HUES48 (cell line): Measurements from ENCODE around the gene CGB8.
A peak's percentile ranks its signal among the peaks of the same experiment; 100 is the strongest.
"Not testable (repeated sequence)": the region's sequence is repeated elsewhere in the genome, so short reads cannot be mapped to it uniquely, and the experiment has no call there.

ENCODE experiments used
- H3K27ac ChIP-seq: one replicate; pipeline ENCODE4 v1.7.0; 2013; ENCODE audit warnings: low read depth, low read length, inconsistent platforms
- H3K27me3 ChIP-seq: 2 replicates; pipeline ENCODE4 v1.6.1; 2013; ENCODE audit warnings: mild to moderate bottlenecking, low read length; ENCODE audit not compliant: control insufficient read depth, insufficient read depth
- H3K36me3 ChIP-seq: 2 replicates; pipeline ENCODE4 v1.6.1; 2013; ENCODE audit warnings: low read length; ENCODE audit not compliant: control insufficient read depth, insufficient read depth
- H3K4me1 ChIP-seq: 2 replicates; pipeline ENCODE4 v1.6.1; 2013; ENCODE audit warnings: mild to moderate bottlenecking, low read length; ENCODE audit not compliant: control insufficient read depth, insufficient read depth
- H3K4me3 ChIP-seq: 2 replicates; pipeline ENCODE4 v1.5.1; 2013; ENCODE audit warnings: mild to moderate bottlenecking, low read depth, low read length
- H3K9ac ChIP-seq: 2 replicates; pipeline ENCODE4 v1.6.1; 2013; ENCODE audit warnings: mild to moderate bottlenecking, low read depth, low read length, moderate library complexity
- H3K9me3 ChIP-seq: 2 replicates; pipeline ENCODE4 v1.6.1; 2013; ENCODE audit warnings: low read length; ENCODE audit not compliant: control insufficient read depth, insufficient read depth

Gene CGB8

DNA sequence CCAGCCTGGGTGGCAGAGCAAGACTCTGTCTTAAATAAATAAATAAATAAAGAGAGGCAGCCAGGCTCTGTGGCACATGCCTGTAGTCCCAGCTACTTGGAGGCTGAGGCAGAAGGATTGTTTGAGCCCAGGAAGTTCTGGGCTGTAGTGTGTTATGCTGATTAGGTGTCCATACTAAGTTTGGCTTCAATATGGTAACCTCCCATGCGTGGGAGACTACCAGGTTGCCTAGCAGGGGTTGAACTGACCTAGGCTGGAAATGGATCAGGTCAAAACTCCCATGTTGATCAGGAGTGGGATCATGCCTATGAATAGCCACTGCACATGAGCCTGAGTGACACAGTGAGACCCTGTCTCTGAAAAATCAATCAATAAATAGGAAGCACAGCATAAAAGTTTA is 32.4 kb upstream of the CGB8 start:
- no peaks in the 10 kb centered on the region; the same call in 1 of the 2 replicates for H3K36me3 ChIP-seq
- H3K4me1 ChIP-seq = peaks cover 1% of the 10 kb centered on the region; the same call in 1 of the 2 replicates
- no peak overlapping the region for H3K4me3 ChIP-seq
- no peaks in the 10 kb centered on the region for H3K9me3 ChIP-seq
- H3K9ac ChIP-seq = no peak overlapping the region
- no peaks in the 10 kb centered on the region for H3K27me3 ChIP-seq
- H3K27ac ChIP-seq = no peak overlapping the region

DNA sequence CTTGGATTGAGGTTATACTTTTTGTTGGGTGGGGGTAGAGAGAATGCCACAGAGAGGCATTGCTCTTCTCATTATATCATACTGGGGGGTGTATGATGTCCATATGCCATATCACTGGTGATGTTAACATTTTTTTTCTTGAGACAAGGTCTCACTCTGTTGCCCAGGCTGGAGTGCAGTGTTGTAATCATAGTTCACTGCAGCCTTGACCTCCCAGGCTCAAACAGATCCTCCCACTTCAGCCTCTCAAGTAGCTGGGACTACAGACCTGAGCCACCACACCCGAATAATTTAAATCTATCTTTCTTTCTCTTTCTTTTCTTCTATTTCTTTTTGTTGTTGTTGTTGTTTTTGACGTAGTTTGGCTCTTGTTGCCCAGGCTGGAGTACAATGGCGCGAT is 31.5 kb upstream of the CGB8 start:
- Histone ChIP-seq H3K27ac (no peak overlapping the region), H3K9me3 (no peaks in the 10 kb centered on the region), H3K4me3 (no peak overlapping the region), H3K27me3 (no peaks in the 10 kb centered on the region), H3K9ac (no peak overlapping the region), H3K36me3 (no peaks in the 10 kb centered on the region), H3K4me1 (no peaks in the 10 kb centered on the region)

DNA sequence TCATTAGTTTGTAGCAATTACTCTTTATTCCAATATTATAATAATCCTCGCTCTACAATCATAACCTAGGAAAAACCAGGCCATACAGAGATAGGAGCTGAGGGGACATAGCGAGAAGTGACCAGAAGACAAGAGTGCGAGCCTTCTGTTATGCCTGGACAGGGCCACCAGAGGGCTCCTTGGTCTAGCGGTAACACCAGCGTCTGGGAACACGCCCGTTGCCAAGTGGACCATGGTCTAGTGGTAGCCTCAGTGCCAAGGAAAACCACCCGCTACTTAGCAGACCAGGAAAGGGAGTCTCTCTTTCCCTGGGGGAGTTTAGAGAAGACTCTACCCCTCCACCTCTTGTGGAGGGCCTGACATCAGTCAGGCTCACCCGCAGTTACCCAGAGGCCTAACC is 26.0 kb upstream of the CGB8 start:
- not testable (repeated sequence) for H3K4me3 ChIP-seq, H3K4me1 ChIP-seq, H3K9ac ChIP-seq

DNA sequence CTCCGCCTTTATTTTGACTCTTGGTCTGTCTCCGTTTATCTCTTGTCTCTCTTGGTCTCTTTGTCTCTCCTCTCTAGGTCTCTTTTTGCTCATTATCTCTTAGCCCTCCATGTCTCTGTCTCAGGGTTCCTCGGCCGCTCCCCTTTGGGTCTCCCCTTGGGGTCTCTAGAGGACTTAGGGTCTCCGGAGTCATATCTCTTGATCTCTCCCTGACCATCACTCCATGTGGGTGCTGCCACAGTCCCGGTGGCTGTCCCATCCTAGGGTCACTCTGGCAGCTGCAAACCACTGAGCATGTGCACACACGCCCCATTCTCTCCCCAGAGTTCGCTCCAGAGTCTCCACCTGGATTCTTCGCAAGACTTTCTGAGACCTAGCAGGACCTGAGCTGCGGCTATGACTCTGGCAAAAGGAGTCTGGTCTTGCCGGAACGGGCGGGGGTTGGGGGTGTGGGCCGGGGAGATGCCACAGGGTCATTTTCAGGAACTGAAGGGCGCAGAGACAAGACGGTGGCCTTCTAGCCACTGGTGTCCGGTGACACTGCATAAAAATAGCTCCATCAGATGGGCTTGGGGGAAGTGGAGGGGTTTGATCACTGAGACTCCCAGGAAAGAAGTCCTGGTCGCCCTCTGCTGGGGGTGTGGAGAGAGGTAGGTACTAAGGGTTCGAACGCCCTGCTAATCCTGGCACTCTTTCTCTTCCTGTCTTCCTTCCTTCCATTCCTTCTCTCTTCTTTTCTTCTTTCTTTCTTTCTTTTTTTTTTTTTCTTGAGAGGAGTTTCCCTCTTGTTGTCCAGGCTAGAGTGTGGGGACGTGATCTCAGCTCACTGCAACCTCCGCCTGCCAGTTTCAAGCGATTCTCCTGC is 24.8 kb upstream of the CGB8 start:
- Histone ChIP-seq H3K4me3 (no peak overlapping the region), H3K27me3 (peaks cover 54% of the 10 kb centered on the region), H3K36me3 (no peaks in the 10 kb centered on the region), H3K9ac (no peak overlapping the region), H3K27ac (no peak overlapping the region), H3K9me3 (no peaks in the 10 kb centered on the region), H3K4me1 (no peaks in the 10 kb centered on the region)

More for the DNA sequence above, 26.0 kb upstream of the CGB8 start:
- not testable (repeated sequence) for H3K27ac ChIP-seq, H3K36me3 ChIP-seq, H3K9me3 ChIP-seq
- peaks cover 42% of the 10 kb centered on the region for H3K27me3 ChIP-seq

DNA sequence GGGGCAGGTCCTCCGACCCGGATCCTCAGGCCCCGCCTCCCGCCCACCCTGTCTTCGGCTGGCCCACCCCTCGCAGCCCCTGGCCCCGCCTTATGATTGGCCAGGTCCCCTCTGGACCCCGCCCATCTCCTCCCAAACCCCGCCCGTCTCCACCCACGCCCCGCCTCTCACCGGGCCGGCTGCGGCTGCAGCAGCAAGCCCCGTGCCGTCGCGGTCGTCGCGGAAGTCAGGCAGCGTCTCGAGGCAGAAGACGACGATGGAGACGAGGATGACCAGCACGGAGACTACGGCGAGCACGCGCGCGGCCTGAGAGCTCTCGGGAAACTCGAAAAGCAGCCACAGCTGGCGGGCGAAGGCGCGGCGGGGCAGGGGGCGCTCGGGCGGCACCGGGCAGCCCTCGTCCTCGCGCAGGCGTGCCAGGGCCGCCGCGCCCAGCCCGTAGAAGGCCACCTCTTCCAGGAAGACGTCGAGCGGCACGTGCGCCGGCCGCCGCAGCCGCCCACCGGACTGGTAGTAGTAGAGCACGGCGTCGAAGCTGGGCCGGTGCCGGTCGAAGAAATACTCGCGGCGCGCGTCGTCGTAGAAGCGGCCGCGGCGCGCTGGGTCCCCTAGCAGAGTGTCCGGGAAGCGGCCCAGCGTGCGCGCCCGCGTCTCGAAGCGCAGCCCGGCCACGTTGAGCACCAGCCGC is 23.1 kb upstream of the CGB8 start:
- no peaks in the 10 kb centered on the region for H3K9me3 ChIP-seq
- peak overlapping the region; percentile 43; the same call in 1 of the 2 replicates for H3K4me3 ChIP-seq
- no peaks in the 10 kb centered on the region for H3K4me1 ChIP-seq
- H3K27ac ChIP-seq = no peak overlapping the region
- H3K9ac ChIP-seq = no peak overlapping the region
- peaks cover 69% of the 10 kb centered on the region for H3K27me3 ChIP-seq
- H3K36me3 ChIP-seq = no peaks in the 10 kb centered on the region

DNA sequence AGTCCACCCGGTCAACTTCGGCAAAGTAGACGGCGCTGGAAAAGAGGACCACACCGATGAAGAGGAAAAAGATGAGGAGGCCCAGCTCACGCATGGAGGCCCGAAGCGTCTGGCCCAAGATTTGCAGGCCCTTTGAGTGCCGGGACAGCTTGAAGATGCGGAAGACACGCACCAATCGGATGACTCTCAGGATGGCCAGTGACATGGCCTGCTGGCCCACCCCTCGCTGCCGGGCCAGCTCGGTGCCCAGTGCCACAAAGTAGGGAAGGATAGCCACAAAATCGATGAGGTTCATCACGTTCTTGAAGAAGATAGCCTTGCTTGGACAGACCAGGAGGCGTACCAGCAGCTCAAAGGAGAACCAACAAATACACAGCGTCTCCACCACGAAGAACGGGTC is 21.5 kb upstream of the CGB8 start:
- no peaks in the 10 kb centered on the region for H3K36me3 ChIP-seq
- H3K9ac ChIP-seq = no peak overlapping the region
- no peak overlapping the region for H3K4me3 ChIP-seq
- H3K9me3 ChIP-seq = no peaks in the 10 kb centered on the region
- peaks cover 84% of the 10 kb centered on the region for H3K27me3 ChIP-seq
- H3K4me1 ChIP-seq = peaks cover 9% of the 10 kb centered on the region
- H3K27ac ChIP-seq = no peak overlapping the region

DNA sequence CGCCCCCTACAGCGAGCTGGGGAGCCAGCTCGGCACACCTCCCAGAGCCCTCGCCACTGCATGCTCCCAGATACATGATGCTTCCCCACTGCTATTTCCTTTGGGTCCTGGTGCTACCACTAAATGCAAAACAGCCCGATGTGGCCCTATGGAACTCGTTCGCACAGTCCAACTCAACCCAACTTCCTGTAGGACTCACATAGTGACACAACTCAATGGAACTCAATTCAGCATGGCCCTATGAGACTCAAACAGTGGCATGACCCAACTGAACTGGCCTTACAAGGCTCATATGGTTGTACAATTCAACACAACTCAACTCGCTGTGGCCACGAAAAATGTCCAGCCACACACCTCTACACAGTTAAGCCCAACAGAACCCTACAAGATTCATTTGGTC is 20.1 kb upstream of the CGB8 start:
- peaks cover 15% of the 10 kb centered on the region for H3K4me1 ChIP-seq
- no peaks in the 10 kb centered on the region for H3K9me3 ChIP-seq
- H3K36me3 ChIP-seq = no peaks in the 10 kb centered on the region
- no peak overlapping the region for H3K9ac ChIP-seq
- H3K27me3 ChIP-seq = peaks cover 84% of the 10 kb centered on the region
- H3K27ac ChIP-seq = no peak overlapping the region
- no peak overlapping the region for H3K4me3 ChIP-seq

DNA sequence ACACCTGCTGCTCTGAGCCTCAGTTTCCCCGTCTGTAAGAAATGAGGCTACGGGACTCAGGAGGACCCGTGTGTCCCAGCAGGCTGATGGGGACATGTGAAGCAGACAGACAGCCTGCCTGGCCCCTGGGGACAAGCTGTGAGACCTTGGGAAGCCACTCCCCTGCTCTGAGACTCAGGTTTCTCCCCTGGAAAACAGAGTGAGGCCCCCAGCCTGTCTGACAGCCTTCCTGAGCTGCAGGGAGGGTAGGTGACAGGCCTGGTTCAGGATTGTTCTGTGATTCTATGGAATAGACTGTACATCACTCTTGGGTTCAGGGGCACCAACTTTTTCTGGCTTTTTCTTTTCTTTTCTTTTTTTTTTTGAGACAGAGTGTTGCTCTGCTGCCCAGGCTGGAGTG is 18.6 kb upstream of the CGB8 start:
- H3K36me3 ChIP-seq = no peaks in the 10 kb centered on the region
- H3K9me3 ChIP-seq = no peaks in the 10 kb centered on the region
- H3K27ac ChIP-seq = no peak overlapping the region
- H3K4me1 ChIP-seq = peaks cover 22% of the 10 kb centered on the region
- peaks cover 69% of the 10 kb centered on the region for H3K27me3 ChIP-seq
- no peak overlapping the region for H3K9ac ChIP-seq
- H3K4me3 ChIP-seq = no peak overlapping the region

DNA sequence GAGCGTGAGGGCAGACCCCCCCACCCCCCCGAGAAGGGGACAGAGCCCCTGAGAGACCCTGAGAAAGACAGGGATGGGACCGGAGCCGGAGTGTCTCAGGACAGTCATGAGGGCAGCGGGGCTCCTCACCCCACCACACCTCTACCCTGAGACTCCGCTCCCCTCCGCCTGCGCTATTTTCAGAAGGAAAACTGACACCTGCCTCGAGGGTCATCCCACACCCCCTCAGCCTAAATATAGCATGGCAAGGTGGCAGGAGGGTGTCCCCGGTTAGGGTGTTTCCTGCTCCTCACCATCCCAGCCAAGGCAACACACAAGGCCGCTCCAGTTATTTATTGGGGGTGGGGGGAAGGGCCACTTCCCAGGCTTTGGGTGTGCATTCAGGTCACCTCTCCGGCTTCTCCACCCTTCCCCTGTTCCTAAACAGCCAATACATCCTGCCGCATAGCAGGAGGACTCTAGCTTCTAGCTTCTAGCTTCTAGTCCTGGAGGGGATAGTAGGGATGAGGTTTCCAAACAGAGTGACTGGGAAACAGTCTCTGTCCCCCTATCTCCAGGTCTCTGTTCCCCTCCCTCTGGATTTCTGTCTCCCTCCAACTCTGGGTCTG is 17.1 kb upstream of the CGB8 start:
- Histone ChIP-seq H3K9me3 (no peaks in the 10 kb centered on the region), H3K9ac (no peak overlapping the region), H3K27ac (no peak overlapping the region), H3K27me3 (peaks cover 55% of the 10 kb centered on the region), H3K4me1 (peaks cover 22% of the 10 kb centered on the region), H3K36me3 (no peaks in the 10 kb centered on the region), H3K4me3 (no peak overlapping the region)

DNA sequence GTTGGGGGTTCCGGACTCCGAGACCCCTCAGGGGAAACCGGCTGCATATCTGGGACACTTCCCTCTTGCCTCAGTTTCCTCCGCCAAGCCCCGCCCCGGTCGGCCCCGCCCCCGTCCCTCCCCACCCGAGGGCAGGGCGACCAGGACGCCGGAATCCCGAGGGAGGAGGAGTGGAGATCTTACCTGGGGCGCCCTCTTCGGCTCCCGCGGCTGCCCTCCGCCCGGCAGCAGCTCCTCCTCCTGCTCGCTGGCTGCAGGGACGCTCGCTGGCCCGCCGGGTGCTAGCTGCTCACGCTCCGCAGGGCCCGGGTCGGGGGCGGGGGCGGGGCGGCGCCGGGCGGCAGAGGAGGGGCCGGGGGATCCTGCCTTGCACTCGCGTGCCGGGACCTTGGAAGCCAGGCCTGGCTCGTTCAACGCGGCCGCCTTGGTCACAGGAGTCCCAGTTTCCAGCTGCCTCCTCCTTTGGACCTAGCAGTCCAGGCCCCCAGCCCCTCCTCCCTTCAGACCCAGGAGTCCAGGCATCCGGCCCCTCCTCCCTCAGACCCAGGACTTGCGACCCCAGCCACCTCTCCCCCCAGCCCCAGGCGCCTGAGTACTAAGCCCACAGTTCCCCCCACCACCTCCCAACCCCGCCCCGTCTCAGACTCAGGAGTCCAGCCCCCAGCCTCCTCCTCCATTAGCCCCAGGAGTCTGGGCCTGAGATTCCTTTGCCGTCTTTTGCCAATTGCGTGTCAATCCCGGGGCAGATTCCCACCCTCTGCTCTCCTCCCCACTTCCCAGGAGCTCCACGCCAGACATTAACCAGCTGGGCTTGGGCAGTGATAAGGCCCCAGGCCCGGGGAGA is 16.1 kb upstream of the CGB8 start, which contains the start of gene NTF4:
TSS of gene NTF4 (minus strand) at position 51 of the 844 bp plus-strand sequence. CDS start 2,821 bp downstream, outside the sequence.
- peaks cover 22% of the 10 kb centered on the region for H3K4me1 ChIP-seq

More for the DNA sequence above, 16.1 kb upstream of the CGB8 start, which contains the start of gene NTF4:
- H3K27ac ChIP-seq = peak within 1 kb of the TSS; percentile 35
- H3K36me3 ChIP-seq = no peaks in the 10 kb centered on the region
- no peaks in the 10 kb centered on the region for H3K9me3 ChIP-seq
- H3K9ac ChIP-seq = no peak within 1 kb of the TSS
- peaks cover 45% of the 10 kb centered on the region for H3K27me3 ChIP-seq
- peak within 1 kb of the TSS; percentile 47 for H3K4me3 ChIP-seq
